Nephron progenitor cell (in vitro differentiated cells): ENCODE data around the gene OR51F2.
"Not testable (repeated sequence)": the region's sequence is repeated elsewhere in the genome, so short reads cannot be mapped to it uniquely, and the experiment has no call there.

Source experiments
- DNase-seq: peaks from one replicate; pipeline ENCODE4 v3.0.0; 2021
- H3K27ac Mint-ChIP-seq: 2 replicates; pipeline ENCODE4 v1.8.0; 2021; ENCODE audit warnings: mild to moderate bottlenecking, moderate library complexity, mixed read lengths
- H3K27me3 Mint-ChIP-seq: 2 replicates; pipeline ENCODE4 v1.8.0; 2021; ENCODE audit warnings: mild to moderate bottlenecking, low read depth, mixed read lengths; ENCODE audit not compliant: poor library complexity
- H3K36me3 Mint-ChIP-seq: 2 replicates; pipeline ENCODE4 v1.8.0; 2021; ENCODE audit warnings: low read depth, mixed read lengths
- H3K4me1 Mint-ChIP-seq: 2 replicates; pipeline ENCODE4 v1.8.0; 2021; ENCODE audit warnings: mixed read lengths
- H3K4me3 Mint-ChIP-seq: 2 replicates; pipeline ENCODE4 v1.8.0; 2021; ENCODE audit warnings: mild to moderate bottlenecking, moderate library complexity, mixed read lengths
- H3K9me3 Mint-ChIP-seq: 2 replicates; pipeline ENCODE4 v1.8.0; 2021; ENCODE audit warnings: mild to moderate bottlenecking, moderate library complexity, mixed read lengths
- TF ChIP-seq, protein P1 (sequence below): fragments of 200-600 bp; sonication (generic); IDR thresholded peaks from 2 replicates; pipeline ENCODE4 v1.5.0; 2021; ENCODE audit warnings: antibody characterized with exemption

The OR51F2 gene, protein sequence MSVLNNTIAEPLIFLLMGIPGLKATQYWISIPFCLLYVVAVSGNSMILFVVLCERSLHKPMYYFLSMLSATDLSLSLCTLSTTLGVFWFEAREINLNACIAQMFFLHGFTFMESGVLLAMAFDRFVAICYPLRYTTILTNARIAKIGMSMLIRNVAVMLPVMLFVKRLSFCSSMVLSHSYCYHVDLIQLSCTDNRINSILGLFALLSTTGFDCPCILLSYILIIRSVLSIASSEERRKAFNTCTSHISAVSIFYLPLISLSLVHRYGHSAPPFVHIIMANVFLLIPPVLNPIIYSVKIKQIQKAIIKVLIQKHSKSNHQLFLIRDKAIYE

DNA sequence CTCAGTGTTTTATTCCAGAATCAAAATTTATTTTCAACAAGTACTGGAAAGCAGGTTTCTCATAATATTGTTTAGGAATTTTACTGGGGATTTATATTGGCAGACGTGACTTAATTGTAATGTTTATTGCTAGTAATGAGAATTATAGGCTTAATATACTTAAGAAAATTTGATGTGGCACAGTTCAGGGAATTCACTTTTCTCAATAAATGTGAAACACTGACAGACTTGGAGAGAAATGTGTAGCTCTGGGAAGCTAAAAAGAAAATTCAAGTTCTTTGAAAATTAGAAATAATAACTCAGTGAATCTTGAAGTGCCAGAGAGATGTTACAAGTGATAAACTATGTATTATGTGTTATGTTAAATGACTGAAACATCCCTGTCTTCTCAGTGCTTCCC, at the start of gene OR51F2:
OR51F2 (plus strand) TSS at position 301 of the 400 bp plus-strand sequence. CDS start 101 bp downstream, outside the sequence.
- no peak within 1 kb of the TSS for H3K4me3 Mint-ChIP-seq
- peak within 1 kb of the TSS; percentile 15 for H3K27ac Mint-ChIP-seq
- TF ChIP-seq, protein P1, sequence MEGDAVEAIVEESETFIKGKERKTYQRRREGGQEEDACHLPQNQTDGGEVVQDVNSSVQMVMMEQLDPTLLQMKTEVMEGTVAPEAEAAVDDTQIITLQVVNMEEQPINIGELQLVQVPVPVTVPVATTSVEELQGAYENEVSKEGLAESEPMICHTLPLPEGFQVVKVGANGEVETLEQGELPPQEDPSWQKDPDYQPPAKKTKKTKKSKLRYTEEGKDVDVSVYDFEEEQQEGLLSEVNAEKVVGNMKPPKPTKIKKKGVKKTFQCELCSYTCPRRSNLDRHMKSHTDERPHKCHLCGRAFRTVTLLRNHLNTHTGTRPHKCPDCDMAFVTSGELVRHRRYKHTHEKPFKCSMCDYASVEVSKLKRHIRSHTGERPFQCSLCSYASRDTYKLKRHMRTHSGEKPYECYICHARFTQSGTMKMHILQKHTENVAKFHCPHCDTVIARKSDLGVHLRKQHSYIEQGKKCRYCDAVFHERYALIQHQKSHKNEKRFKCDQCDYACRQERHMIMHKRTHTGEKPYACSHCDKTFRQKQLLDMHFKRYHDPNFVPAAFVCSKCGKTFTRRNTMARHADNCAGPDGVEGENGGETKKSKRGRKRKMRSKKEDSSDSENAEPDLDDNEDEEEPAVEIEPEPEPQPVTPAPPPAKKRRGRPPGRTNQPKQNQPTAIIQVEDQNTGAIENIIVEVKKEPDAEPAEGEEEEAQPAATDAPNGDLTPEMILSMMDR, result no peak
- H3K4me1 Mint-ChIP-seq, result no peaks in the 10 kb centered on the region
- no peaks in the 10 kb centered on the region for H3K36me3 Mint-ChIP-seq
- H3K9me3 Mint-ChIP-seq, result no peaks in the 10 kb centered on the region
- H3K27me3 Mint-ChIP-seq, result peaks cover 12% of the 10 kb centered on the region
- DNase-seq, result no peak

DNA sequence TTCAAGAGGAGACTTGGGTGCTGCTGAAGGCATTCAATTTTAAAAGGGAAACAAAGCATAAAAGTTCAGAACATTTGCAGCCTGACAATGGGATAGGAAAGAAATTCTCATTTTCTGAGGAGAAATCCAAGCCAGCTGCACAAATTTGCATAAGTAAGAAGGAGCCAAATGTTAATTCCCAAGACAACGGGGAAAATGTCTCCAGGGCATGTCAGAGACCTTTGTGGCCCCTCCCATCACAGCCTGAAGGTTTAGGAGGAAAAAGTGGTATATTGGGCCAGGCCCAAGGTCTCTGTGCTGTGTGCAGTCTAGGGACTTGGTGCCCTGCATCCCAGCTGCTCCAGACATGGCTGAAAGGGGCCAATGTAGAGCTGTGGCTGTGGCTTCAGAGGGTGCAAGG, 38.7 kb upstream of the OR51F2 start:
- no peak for DNase-seq
- Mint-ChIP-seq H3K4me3 (no peak overlapping the region), H3K27ac (no peak overlapping the region), H3K36me3 (peaks cover 7% of the 10 kb centered on the region), H3K27me3 (peaks cover 14% of the 10 kb centered on the region), H3K4me1 (peaks cover 4% of the 10 kb centered on the region), H3K9me3 (peaks cover 26% of the 10 kb centered on the region)
- TF ChIP-seq, protein P1, result no peak

DNA sequence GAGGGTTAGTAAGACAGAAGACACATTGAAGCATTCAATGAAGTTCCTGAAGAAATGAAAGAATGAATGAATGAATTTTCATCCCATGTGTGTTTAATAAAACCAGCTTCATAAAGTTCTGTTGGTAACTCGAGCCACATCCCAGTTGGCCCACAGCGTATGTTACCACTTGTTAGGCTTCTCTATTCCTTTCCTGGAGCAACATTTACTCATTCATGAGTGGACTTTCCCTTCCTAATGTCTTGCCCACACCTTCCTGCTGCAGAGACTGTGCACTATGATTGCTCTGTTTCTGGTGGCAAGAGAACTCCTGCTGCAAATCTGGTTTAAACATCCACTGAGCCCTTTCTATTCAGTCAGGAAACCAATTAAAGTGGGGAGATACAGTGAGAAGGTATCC, 23.9 kb upstream of the OR51F2 start:
- no peaks in the 10 kb centered on the region for H3K9me3 Mint-ChIP-seq

DNA sequence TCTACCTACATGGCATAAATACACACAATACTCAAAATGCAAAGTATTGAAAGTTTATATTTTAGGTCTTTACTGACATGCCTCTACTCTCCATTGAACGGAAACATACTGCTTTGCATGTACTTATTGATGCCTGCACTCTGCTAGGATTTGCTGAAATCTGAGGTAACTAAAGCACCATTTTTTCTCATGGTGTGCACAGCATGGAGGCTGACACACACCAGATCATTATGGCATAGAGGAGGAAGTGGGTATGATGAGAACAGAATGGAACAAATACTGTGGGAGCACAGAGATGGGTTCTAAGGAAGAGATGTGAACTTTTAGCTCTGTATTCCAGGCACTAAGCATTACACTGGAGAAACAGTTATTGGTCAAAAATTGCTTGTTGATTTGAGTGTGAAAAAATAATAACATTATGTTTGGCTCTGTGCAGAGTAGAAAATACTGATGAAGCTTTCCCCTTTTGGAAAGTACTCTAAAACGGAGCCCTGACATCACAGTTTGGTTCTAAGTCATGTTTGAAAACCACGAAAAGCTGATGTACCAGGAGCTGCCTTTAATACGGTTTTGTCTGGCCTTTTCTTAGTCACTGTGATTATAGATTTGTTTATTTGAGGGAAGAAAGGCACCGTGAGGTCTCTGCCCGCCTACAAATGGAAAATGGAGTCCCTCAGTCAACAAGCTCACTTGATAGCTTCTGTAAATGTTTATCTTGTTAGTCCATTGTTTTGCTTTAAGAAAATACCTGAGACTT, 22.5 kb upstream of the OR51F2 start:
- Mint-ChIP-seq H3K4me1 (no peaks in the 10 kb centered on the region), H3K27me3 (peaks cover 18% of the 10 kb centered on the region), H3K27ac (no peak overlapping the region), H3K36me3 (no peaks in the 10 kb centered on the region), H3K9me3 (no peaks in the 10 kb centered on the region), H3K4me3 (no peak overlapping the region)
- TF ChIP-seq, protein P1, result no peak
- no peak for DNase-seq

More for the DNA sequence above, 23.9 kb upstream of the OR51F2 start:
- DNase-seq, result no peak
- Mint-ChIP-seq H3K36me3 (no peaks in the 10 kb centered on the region), H3K4me3 (no peak overlapping the region), H3K27me3 (peaks cover 18% of the 10 kb centered on the region), H3K27ac (no peak overlapping the region), H3K4me1 (no peaks in the 10 kb centered on the region)
- TF ChIP-seq, protein P1, result no peak

DNA sequence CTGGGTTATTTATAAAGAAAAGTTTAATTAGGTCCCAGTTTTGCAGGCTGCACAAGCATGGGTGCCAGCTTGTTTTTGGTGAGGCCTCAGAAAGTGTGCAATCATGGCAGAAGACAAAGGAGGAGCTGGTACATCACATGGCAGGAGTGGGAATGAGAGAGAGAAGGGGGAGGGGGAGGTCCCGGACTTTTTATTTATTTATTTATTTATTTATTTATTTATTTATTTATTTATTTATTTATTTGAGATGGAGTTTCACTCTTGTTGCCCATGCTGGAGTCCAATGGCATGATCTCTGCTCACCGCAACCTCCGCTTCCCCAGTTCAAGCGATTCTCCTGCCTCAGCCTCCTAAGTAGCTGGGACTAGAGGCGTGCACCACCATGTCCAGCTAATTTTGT, 19.8 kb upstream of the OR51F2 start:
- not testable (repeated sequence) for H3K36me3 Mint-ChIP-seq, H3K4me3 Mint-ChIP-seq, H3K4me1 Mint-ChIP-seq, DNase-seq, H3K9me3 Mint-ChIP-seq, H3K27ac Mint-ChIP-seq
- peaks cover 15% of the 10 kb centered on the region for H3K27me3 Mint-ChIP-seq

DNA sequence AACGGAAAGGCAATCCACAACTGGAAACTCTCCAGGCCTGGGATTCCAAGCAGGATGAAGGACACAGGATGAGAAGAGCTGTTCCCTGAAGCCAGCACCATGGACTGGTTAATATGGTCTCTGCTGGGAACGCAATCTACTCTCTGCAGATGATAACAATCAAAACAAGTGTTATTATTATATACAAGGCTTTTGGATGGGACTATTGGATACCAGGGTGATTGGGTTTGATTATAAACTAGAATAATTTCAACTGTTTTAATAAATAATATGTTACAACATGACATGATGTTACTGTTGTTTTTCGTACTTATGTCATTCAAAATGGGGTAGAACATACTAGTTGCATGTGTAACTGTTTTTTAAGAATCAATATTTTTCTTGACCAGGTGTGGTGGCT, 16.8 kb upstream of the OR51F2 start, which contains the start of gene OR52R1:
OR52R1 (minus strand) TSS at position 101 of the 400 bp plus-strand sequence; CDS start at position 101, 0 bp downstream.
- no peak within 1 kb of the TSS for H3K27ac Mint-ChIP-seq
- no peaks in the 10 kb centered on the region for H3K4me1 Mint-ChIP-seq
- H3K36me3 Mint-ChIP-seq, result no peaks in the 10 kb centered on the region
- H3K27me3 Mint-ChIP-seq, result peaks cover 9% of the 10 kb centered on the region
- TF ChIP-seq, protein P1, result no peak
- no peaks in the 10 kb centered on the region for H3K9me3 Mint-ChIP-seq
- DNase-seq, result no peak
- no peak within 1 kb of the TSS for H3K4me3 Mint-ChIP-seq
